Gastrocnemius medialis (tissue), 4 donors: ENCODE data around the gene CRISPLD2.

Experiments used
- CTCF ChIP-seq, 5 experiments: fragments of 450-650 bp in 3 of 5; fragments of 200-600 bp in 2 of 5; sonication (generic) in 2 of 5; IDR thresholded peaks in 4 of 5; conservative IDR thresholded peaks in 1 of 5; 1 replicate in 4 of 5; 2 replicates in 1 of 5; pipeline ENCODE4 v1.5.1; 2016 to 2019; ENCODE audit warnings: antibody characterized with exemption in 5 of 5, mild to moderate bottlenecking in 3 of 5, moderate library complexity in 3 of 5
- POLR2A ChIP-seq, 2 donors: fragments of 450-650 bp; IDR thresholded peaks; one replicate each; pipeline ENCODE4 v1.6.1; 2017; ENCODE audit warnings: antibody characterized with exemption in 2 of 2, mild to moderate bottlenecking in 2 of 2, moderate library complexity in 2 of 2

DNA sequence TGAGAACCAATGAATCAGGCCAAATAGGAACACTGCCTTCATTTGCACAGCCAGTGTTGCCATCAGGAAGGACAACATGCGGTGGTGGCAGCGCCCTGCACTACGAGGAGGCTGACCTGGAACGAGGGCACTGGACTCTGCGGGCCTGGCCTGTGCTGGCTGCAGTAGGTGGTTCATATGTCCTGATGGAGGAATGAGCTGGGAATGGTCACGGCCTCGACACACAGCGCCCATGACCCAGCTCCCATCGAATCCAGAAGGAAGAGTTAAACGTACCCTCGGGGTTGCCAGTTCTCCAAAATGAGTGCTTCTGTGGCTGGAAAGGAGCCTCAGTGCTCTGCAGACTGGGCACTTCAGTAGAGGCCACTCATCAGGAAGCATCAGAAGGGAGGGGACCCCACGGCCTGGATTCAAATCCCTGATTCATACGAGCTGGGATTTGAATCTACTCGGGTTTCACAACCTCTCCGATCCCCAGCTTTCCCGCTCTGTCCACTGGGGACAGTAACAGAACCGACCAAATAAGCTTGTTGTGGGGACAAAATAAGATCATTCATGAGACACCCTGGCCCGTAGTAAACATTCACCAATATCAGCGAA is 106.1 kb downstream of the CRISPLD2 start:
- TF ChIP-seq POLR2A (IDR thresholded peaks at IDR 0.05) (no peak), CTCF (IDR thresholded peaks at IDR 0.05 in 4 of 5, conservative IDR thresholded peaks at IDR 0.05 in 1 of 5) (no peak)
